A549 (cell line): Measurements from ENCODE around the gene REEP3.

ENCODE experiments used
- FOSB ChIP-seq: fragments of 250-450 bp; sonication (Bioruptor Pico); IDR thresholded peaks from 2 replicates; pipeline ENCODE4 v1.5.0; 2020; ENCODE audit warnings: mild to moderate bottlenecking, moderate library complexity
- HDAC2 ChIP-seq: fragments of 200-600 bp; sonication (generic); IDR thresholded peaks from 2 replicates; pipeline ENCODE4 v1.6.1; 2016
- MAFK ChIP-seq: fragments of 450-650 bp; IDR thresholded peaks from 2 replicates; pipeline ENCODE4 v1.6.1; 2014; ENCODE audit not compliant: partially characterized antibody
- POLR2A ChIP-seq: IDR thresholded peaks from 2 replicates; pipeline ENCODE4 v1.6.1; 2012; ENCODE audit warnings: mild to moderate bottlenecking, low read length
- TF ChIP-seq, protein P1 (sequence below): fragments of >200 bp; sonication (Bioruptor Twin); formaldehyde crosslinking; IDR thresholded peaks from 3 replicates; pipeline ENCODE4 v1.5.1; 2016
- TF ChIP-seq, protein P2 (sequence below): fragments of >200 bp; sonication (Bioruptor Twin); formaldehyde crosslinking; IDR thresholded peaks from 2 replicates; pipeline ENCODE4 v1.6.1; 2016
- TF ChIP-seq, protein P3 (sequence below): fragments of 450-650 bp; IDR thresholded peaks from 2 replicates; pipeline ENCODE4 v1.6.1; 2014; ENCODE audit warnings: antibody characterized with exemption
- TF ChIP-seq, protein P4 (sequence below): fragments of 250-450 bp; sonication (Bioruptor Pico); IDR thresholded peaks from 2 replicates; pipeline ENCODE4 v1.5.0; 2021; ENCODE audit warnings: mild to moderate bottlenecking, moderate library complexity, borderline replicate concordance

DNA sequence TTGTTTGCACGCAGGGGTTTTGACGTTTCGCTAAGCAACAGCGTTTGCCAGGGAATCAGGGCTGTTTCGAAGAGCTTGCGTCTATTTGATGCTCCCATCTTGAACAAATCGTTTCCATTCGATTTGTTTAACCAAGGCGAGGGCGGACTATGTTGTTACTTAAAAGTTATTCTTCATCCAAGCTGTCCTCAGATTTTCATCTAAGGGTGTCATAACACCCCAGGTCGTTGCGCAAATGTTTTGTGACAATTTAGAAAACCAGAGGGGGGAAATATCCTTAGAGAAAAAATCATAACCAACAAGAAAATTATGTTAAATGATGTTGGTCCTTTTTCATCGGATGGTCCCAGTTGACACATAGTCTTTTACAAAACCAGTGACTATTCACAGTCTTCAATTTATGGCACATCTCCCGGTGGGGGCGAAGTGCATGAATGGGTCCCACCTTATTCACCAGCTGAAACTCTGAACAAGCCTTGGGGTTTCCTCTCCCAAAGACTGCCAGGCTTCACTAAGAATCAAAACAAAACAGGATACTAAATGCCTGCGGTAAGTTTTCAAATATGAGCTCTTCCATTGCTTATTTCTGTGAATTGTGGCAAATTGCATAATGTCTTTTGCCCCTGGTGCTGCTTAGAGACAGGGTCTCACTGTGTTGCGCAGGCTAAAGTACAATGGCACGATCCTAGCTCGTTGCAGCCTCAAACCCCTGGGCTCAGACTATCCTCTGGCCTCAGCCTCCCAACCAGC is 109.9 kb downstream of the REEP3 start:
- TF ChIP-seq, protein P1, sequence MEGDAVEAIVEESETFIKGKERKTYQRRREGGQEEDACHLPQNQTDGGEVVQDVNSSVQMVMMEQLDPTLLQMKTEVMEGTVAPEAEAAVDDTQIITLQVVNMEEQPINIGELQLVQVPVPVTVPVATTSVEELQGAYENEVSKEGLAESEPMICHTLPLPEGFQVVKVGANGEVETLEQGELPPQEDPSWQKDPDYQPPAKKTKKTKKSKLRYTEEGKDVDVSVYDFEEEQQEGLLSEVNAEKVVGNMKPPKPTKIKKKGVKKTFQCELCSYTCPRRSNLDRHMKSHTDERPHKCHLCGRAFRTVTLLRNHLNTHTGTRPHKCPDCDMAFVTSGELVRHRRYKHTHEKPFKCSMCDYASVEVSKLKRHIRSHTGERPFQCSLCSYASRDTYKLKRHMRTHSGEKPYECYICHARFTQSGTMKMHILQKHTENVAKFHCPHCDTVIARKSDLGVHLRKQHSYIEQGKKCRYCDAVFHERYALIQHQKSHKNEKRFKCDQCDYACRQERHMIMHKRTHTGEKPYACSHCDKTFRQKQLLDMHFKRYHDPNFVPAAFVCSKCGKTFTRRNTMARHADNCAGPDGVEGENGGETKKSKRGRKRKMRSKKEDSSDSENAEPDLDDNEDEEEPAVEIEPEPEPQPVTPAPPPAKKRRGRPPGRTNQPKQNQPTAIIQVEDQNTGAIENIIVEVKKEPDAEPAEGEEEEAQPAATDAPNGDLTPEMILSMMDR = no peak
- no peak for TF ChIP-seq HDAC2
- TF ChIP-seq MAFK = no peak
- TF ChIP-seq, protein P2, sequence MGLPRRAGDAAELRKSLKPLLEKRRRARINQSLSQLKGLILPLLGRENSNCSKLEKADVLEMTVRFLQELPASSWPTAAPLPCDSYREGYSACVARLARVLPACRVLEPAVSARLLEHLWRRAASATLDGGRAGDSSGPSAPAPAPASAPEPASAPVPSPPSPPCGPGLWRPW = no peak
- TF ChIP-seq, protein P3, sequence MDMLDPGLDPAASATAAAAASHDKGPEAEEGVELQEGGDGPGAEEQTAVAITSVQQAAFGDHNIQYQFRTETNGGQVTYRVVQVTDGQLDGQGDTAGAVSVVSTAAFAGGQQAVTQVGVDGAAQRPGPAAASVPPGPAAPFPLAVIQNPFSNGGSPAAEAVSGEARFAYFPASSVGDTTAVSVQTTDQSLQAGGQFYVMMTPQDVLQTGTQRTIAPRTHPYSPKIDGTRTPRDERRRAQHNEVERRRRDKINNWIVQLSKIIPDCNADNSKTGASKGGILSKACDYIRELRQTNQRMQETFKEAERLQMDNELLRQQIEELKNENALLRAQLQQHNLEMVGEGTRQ = no peak
- no peak for TF ChIP-seq POLR2A
- TF ChIP-seq FOSB (CRISPR knock-in tag) = no peak
- TF ChIP-seq, protein P4, sequence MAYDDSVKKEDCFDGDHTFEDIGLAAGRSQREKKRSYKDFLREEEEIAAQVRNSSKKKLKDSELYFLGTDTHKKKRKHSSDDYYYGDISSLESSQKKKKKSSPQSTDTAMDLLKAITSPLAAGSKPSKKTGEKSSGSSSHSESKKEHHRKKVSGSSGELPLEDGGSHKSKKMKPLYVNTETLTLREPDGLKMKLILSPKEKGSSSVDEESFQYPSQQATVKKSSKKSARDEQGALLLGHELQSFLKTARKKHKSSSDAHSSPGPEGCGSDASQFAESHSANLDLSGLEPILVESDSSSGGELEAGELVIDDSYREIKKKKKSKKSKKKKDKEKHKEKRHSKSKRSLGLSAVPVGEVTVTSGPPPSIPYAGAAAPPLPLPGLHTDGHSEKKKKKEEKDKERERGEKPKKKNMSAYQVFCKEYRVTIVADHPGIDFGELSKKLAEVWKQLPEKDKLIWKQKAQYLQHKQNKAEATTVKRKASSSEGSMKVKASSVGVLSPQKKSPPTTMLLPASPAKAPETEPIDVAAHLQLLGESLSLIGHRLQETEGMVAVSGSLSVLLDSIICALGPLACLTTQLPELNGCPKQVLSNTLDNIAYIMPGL = no peak
